Erythroblast (primary cell): Measurements from ENCODE around the gene LSM14B.

Experiments used
- GATA1 ChIP-seq: IDR thresholded peaks from 2 replicates; pipeline ENCODE4 v1.6.1; 2011; ENCODE audit warnings: low read depth, mild to moderate bottlenecking, control low read depth, low read length, moderate library complexity
- POLR2A ChIP-seq: IDR thresholded peaks from 2 replicates; pipeline ENCODE4 v1.6.1; 2011; ENCODE audit warnings: mild to moderate bottlenecking, low read length

DNA sequence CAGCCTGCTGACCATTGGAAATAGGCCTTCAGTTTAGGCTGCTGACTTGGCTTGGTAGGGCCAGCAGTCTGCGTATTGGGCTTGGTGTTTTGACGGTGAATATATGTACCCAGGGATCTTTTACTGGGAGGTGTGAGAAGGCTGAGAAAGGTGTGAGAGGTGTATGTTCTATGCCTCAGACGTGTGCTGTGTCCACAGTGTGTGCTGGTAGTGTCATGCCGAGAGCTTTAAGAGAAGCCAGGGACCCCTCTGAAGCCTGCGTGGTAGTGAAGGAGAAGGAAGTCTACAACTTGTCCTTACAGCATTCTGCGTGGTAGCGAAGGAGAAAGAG, 23.4 kb downstream of the LSM14B start:
- TF ChIP-seq POLR2A: no peak
- no peak for TF ChIP-seq GATA1
